ENCODE results near the gene COMT. TPM values are rescaled to one million over a fixed set of nuclear protein-coding genes. Genes with fewer than 3 reads are reported as not detected.

COMT gene
- total and polyA plus RNA-seq, 9 of the 15 experiments (the other 6 are each of a cell fraction or from before 2014, with no cell fraction given) = 12.5 to 351 (median 155) TPM

DNA sequence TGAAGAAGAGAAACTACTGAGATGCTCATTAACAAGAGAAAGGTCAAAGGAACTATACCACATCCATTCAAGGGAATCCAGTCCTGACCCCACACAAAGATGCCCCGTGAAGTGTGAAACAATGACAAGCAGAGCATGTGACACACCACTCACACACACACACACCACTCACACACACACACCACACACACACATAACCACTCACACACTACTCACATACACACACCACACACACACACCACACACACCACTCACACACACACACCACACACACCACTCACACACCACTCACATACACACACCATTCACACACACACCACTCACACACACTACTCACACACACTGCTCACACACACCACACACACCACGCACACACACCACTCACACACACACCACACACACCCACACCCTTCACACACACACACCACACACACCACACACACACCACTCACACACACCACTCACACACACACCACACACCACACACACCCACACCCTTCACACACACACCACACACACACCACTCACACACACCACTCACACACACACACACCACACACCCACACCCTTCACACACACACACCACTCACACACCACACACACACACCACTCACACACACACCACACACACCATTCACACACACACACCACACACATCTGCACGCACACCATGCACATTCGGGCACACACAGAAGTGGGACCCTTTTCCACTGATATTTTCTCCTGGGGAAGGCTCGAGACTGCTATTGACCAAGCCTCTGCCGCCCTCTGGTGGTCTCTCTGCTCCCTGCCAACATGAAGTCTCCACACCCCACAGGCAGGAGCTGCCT, 32.0 kb upstream of the COMT start (continued):
- TF ChIP-seq, protein P1, sequence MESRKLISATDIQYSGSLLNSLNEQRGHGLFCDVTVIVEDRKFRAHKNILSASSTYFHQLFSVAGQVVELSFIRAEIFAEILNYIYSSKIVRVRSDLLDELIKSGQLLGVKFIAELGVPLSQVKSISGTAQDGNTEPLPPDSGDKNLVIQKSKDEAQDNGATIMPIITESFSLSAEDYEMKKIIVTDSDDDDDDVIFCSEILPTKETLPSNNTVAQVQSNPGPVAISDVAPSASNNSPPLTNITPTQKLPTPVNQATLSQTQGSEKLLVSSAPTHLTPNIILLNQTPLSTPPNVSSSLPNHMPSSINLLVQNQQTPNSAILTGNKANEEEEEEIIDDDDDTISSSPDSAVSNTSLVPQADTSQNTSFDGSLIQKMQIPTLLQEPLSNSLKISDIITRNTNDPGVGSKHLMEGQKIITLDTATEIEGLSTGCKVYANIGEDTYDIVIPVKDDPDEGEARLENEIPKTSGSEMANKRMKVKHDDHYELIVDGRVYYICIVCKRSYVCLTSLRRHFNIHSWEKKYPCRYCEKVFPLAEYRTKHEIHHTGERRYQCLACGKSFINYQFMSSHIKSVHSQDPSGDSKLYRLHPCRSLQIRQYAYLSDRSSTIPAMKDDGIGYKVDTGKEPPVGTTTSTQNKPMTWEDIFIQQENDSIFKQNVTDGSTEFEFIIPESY (CRISPR knock-in tag; IDR thresholded peaks at IDR 0.05) = no peak
- TF ChIP-seq ARNT (IDR thresholded peaks at IDR 0.05) = peak; percentile 88 to 97; a peak in 3 of 4 replicates
- TF ChIP-seq, protein P2, sequence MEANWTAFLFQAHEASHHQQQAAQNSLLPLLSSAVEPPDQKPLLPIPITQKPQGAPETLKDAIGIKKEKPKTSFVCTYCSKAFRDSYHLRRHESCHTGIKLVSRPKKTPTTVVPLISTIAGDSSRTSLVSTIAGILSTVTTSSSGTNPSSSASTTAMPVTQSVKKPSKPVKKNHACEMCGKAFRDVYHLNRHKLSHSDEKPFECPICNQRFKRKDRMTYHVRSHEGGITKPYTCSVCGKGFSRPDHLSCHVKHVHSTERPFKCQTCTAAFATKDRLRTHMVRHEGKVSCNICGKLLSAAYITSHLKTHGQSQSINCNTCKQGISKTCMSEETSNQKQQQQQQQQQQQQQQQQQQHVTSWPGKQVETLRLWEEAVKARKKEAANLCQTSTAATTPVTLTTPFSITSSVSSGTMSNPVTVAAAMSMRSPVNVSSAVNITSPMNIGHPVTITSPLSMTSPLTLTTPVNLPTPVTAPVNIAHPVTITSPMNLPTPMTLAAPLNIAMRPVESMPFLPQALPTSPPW (CRISPR knock-in tag; IDR thresholded peaks at IDR 0.05) = no peak; the same call in 1 of the 2 replicates
- TF ChIP-seq, protein P3, sequence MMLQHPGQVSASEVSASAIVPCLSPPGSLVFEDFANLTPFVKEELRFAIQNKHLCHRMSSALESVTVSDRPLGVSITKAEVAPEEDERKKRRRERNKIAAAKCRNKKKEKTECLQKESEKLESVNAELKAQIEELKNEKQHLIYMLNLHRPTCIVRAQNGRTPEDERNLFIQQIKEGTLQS (IDR thresholded peaks at IDR 0.05) = no peak
- TF ChIP-seq, protein P3 (CRISPR knock-in tag; conservative IDR thresholded peaks at IDR 0.05) = peak; percentile 64; the same call in 1 of the 2 replicates
- TF ChIP-seq ZNF324 (CRISPR knock-in tag; IDR thresholded peaks at IDR 0.05) = no peak
- no peak for TF ChIP-seq ZNF263 (CRISPR knock-in tag; IDR thresholded peaks at IDR 0.05; ENCODE audit: borderline replicate concordance)
- TF ChIP-seq KLF13 (tag; IDR thresholded peaks at IDR 0.05; ENCODE audit: borderline replicate concordance, low read depth) = peak; percentile 69; the same call in 1 of the 2 replicates
- TF ChIP-seq SMARCA4 (IDR thresholded peaks at IDR 0.05) = peak; percentile 88
- TF ChIP-seq SAFB2 (IDR thresholded peaks at IDR 0.05; ENCODE audit: borderline replicate concordance, low read depth, low read length, severe bottlenecking) = no peak
- TF ChIP-seq FUS (optimal IDR thresholded peaks at IDR 0.05; ENCODE audit: low read depth, low read length) = no peak
- TF ChIP-seq, protein P4, sequence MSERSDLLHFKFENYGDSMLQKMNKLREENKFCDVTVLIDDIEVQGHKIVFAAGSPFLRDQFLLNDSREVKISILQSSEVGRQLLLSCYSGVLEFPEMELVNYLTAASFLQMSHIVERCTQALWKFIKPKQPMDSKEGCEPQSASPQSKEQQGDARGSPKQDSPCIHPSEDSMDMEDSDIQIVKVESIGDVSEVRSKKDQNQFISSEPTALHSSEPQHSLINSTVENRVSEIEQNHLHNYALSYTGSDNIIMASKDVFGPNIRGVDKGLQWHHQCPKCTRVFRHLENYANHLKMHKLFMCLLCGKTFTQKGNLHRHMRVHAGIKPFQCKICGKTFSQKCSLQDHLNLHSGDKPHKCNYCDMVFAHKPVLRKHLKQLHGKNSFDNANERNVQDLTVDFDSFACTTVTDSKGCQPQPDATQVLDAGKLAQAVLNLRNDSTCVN (CRISPR knock-in tag; IDR thresholded peaks at IDR 0.05) = peak; percentile 99
- TF ChIP-seq HNRNPH1 (optimal IDR thresholded peaks at IDR 0.05; ENCODE audit: low read depth, low read length) = no peak
- TF ChIP-seq HDAC2 (IDR thresholded peaks at IDR 0.05) = peak; percentile 56; the same call in 1 of the 2 replicates
- TF ChIP-seq MECOM (CRISPR knock-in tag; IDR thresholded peaks at IDR 0.05) = no peak
- TF ChIP-seq ZNF780A (CRISPR knock-in tag; IDR thresholded peaks at IDR 0.05) = no peak
- TF ChIP-seq, protein P5, sequence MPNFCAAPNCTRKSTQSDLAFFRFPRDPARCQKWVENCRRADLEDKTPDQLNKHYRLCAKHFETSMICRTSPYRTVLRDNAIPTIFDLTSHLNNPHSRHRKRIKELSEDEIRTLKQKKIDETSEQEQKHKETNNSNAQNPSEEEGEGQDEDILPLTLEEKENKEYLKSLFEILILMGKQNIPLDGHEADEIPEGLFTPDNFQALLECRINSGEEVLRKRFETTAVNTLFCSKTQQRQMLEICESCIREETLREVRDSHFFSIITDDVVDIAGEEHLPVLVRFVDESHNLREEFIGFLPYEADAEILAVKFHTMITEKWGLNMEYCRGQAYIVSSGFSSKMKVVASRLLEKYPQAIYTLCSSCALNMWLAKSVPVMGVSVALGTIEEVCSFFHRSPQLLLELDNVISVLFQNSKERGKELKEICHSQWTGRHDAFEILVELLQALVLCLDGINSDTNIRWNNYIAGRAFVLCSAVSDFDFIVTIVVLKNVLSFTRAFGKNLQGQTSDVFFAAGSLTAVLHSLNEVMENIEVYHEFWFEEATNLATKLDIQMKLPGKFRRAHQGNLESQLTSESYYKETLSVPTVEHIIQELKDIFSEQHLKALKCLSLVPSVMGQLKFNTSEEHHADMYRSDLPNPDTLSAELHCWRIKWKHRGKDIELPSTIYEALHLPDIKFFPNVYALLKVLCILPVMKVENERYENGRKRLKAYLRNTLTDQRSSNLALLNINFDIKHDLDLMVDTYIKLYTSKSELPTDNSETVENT (CRISPR knock-in tag; IDR thresholded peaks at IDR 0.05) = peak; percentile 75; the same call in 1 of the 2 replicates
- TF ChIP-seq ARID2 (IDR thresholded peaks at IDR 0.05) = peak; percentile 100
- no peak for TF ChIP-seq PPARD (CRISPR knock-in tag; IDR thresholded peaks at IDR 0.05)
